ENCODE measurements around the gene AOC1.

- peak; percentile 70 for TF ChIP-seq CTCF (conservative IDR thresholded peaks at IDR 0.05; ENCODE audit: low read depth, low read length)
- no peak for TF ChIP-seq EZH2 (IDR thresholded peaks at IDR 0.05; ENCODE audit: borderline replicate concordance, low read depth, low read length, poor library complexity, severe bottlenecking)
These were observed 24.7 kb downstream of the AOC1 start for GRCh38 chr7:150876817-150877526.

All from A673 (cell line).